HEK293 (cell line): Measurements from ENCODE around the gene C13orf46.

Experiments used
- KLF7 ChIP-seq: fragments of 450-650 bp; formaldehyde crosslinking; IDR thresholded peaks from 2 replicates; pipeline ENCODE4 v1.5.1; 2016; ENCODE audit warnings: missing biosample characterization, missing genetic modification characterization, borderline replicate concordance
- YY1 ChIP-seq: fragments of 450-650 bp; formaldehyde crosslinking; IDR thresholded peaks from 2 replicates; pipeline ENCODE4 v1.5.1; 2018; ENCODE audit warnings: missing biosample characterization, missing genetic modification characterization
- ZBTB1 ChIP-seq: fragments of 450-650 bp; formaldehyde crosslinking; IDR thresholded peaks from 2 replicates; pipeline ENCODE4 v1.5.1; 2016; ENCODE audit warnings: missing biosample characterization, missing genetic modification characterization
- ZBTB21 ChIP-seq: fragments of 450-650 bp; formaldehyde crosslinking; IDR thresholded peaks from 2 replicates; pipeline ENCODE4 v1.5.1; 2017; ENCODE audit warnings: missing biosample characterization, missing genetic modification characterization
- ZNF274 ChIP-seq, 2 experiments: fragments of 200-500 bp in 1 of 2; fragments of 450-650 bp in 1 of 2; sonication (Bioruptor generic) in 1 of 2; formaldehyde crosslinking in 1 of 2; IDR thresholded peaks; 2 replicates each; pipeline versions ENCODE4 v1.5.1 to v1.6.1; 2014 to 2016; ENCODE audit warnings: borderline replicate concordance in 1 of 2, inconsistent platforms in 1 of 2, low read length in 1 of 2, missing biosample characterization in 1 of 2, missing genetic modification characterization in 1 of 2
- ZNF596 ChIP-seq: fragments of 450-650 bp; IDR thresholded peaks from 2 replicates; pipeline ENCODE4 v1.5.0; 2018; ENCODE audit warnings: missing biosample characterization, mild to moderate bottlenecking, missing genetic modification characterization, moderate library complexity
- ZNF777 ChIP-seq: fragments of 450-650 bp; formaldehyde crosslinking; IDR thresholded peaks from 2 replicates; pipeline ENCODE4 v1.5.1; 2017; ENCODE audit warnings: missing biosample characterization, missing genetic modification characterization, borderline replicate concordance
- ZNF830 ChIP-seq: fragments of 450-650 bp; IDR thresholded peaks from 2 replicates; pipeline ENCODE4 v1.5.0; 2018; ENCODE audit warnings: missing biosample characterization, missing genetic modification characterization, low read depth, mild to moderate bottlenecking, moderate library complexity
- TF ChIP-seq, protein P1 (sequence below): fragments of 450-650 bp; formaldehyde crosslinking; IDR thresholded peaks from 2 replicates; pipeline ENCODE4 v1.5.1; 2016; ENCODE audit warnings: missing biosample characterization, missing genetic modification characterization
- TF ChIP-seq, protein P2 (sequence below): fragments of 450-650 bp; formaldehyde crosslinking; IDR thresholded peaks from 2 replicates; pipeline ENCODE4 v1.5.1; 2016; ENCODE audit warnings: missing biosample characterization, missing genetic modification characterization
- TF ChIP-seq, protein P3 (sequence below): fragments of 450-650 bp; formaldehyde crosslinking; IDR thresholded peaks from 2 replicates; pipeline ENCODE4 v1.5.1; 2016; ENCODE audit warnings: missing biosample characterization, missing genetic modification characterization
- TF ChIP-seq, protein P4 (sequence below): fragments of 450-650 bp; formaldehyde crosslinking; IDR thresholded peaks from 2 replicates; pipeline ENCODE4 v1.5.1; 2016; ENCODE audit warnings: missing biosample characterization, missing genetic modification characterization
- TF ChIP-seq, protein P5 (sequence below): fragments of 450-650 bp; formaldehyde crosslinking; IDR thresholded peaks from 2 replicates; pipeline ENCODE4 v1.5.1; 2016; ENCODE audit warnings: missing biosample characterization, missing genetic modification characterization

DNA sequence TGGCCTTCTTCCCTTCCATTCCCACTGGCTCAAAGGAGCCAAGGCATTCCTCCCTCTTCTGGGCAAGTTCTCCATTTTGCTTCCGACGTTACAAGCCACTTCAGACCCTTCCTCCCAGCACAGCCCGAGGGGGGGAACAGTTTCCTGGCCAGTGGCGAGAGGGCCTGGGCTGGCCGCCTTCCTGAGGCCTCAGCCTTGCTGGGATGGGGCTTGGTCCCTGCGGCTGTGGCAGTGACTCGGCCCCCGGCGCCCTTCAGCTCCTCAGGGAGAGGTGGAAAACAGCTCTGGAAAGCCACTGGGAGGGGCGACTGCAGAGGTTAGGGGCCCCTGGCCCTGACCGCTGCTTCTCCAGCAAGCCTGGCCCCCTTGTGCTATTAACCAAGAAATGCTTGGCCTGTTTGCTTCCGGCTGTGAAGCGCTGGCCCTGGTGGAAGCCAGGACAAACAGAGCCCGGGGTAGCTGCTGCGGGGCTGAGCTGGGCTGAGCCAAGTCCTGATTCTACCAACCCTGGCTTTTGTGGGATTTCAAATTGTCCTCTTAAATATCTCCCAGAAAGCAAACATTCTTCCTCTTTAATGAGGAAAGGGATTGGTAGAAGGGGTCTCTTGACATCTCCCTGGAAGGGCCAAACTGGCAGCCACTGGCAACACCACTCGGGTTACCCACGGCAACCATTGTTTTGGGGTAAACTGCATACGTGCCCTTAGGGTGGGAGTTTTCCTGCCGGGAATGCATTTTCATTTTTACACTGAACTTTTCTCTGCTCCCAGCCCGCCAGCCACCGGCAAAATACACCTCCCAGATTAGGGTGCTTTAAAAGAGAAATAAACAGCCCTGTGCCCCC, 38.7 kb downstream of the C13orf46 start:
- TF ChIP-seq YY1 (tag by site-specific recombination) (no peak), KLF7 (tag by site-specific recombination) (no peak), ZNF830 (no peak), ZNF596 (tag by site-specific recombination) (no peak), ZBTB1 (tag by site-specific recombination) (no peak), ZBTB21 (tag by site-specific recombination) (no peak), ZNF274 (IDR thresholded peaks at IDR 0.05; ENCODE audit: low read length) (no peak), ZNF274 (tag by site-specific recombination; IDR thresholded peaks at IDR 0.05; ENCODE audit: borderline replicate concordance) (no peak), ZNF777 (tag by site-specific recombination) (no peak)
- TF ChIP-seq, protein P1, sequence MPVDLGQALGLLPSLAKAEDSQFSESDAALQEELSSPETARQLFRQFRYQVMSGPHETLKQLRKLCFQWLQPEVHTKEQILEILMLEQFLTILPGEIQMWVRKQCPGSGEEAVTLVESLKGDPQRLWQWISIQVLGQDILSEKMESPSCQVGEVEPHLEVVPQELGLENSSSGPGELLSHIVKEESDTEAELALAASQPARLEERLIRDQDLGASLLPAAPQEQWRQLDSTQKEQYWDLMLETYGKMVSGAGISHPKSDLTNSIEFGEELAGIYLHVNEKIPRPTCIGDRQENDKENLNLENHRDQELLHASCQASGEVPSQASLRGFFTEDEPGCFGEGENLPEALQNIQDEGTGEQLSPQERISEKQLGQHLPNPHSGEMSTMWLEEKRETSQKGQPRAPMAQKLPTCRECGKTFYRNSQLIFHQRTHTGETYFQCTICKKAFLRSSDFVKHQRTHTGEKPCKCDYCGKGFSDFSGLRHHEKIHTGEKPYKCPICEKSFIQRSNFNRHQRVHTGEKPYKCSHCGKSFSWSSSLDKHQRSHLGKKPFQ (tag by site-specific recombination) = no peak
- TF ChIP-seq, protein P2, sequence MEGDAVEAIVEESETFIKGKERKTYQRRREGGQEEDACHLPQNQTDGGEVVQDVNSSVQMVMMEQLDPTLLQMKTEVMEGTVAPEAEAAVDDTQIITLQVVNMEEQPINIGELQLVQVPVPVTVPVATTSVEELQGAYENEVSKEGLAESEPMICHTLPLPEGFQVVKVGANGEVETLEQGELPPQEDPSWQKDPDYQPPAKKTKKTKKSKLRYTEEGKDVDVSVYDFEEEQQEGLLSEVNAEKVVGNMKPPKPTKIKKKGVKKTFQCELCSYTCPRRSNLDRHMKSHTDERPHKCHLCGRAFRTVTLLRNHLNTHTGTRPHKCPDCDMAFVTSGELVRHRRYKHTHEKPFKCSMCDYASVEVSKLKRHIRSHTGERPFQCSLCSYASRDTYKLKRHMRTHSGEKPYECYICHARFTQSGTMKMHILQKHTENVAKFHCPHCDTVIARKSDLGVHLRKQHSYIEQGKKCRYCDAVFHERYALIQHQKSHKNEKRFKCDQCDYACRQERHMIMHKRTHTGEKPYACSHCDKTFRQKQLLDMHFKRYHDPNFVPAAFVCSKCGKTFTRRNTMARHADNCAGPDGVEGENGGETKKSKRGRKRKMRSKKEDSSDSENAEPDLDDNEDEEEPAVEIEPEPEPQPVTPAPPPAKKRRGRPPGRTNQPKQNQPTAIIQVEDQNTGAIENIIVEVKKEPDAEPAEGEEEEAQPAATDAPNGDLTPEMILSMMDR (tag by site-specific recombination) = no peak
- TF ChIP-seq, protein P3, sequence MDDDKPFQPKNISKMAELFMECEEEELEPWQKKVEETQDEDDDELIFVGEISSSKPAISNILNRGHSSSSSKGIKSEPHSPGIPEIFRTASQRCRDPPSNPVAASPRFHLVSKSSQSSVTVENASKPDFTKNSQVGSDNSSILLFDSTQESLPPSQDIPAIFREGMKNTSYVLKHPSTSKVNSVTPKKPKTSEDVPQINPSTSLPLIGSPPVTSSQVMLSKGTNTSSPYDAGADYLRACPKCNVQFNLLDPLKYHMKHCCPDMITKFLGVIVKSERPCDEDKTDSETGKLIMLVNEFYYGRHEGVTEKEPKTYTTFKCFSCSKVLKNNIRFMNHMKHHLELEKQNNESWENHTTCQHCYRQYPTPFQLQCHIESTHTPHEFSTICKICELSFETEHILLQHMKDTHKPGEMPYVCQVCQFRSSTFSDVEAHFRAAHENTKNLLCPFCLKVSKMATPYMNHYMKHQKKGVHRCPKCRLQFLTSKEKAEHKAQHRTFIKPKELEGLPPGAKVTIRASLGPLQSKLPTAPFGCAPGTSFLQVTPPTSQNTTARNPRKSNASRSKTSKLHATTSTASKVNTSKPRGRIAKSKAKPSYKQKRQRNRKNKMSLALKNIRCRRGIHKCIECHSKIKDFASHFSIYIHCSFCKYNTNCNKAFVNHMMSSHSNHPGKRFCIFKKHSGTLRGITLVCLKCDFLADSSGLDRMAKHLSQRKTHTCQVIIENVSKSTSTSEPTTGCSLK (tag by site-specific recombination) = no peak
- TF ChIP-seq, protein P4, sequence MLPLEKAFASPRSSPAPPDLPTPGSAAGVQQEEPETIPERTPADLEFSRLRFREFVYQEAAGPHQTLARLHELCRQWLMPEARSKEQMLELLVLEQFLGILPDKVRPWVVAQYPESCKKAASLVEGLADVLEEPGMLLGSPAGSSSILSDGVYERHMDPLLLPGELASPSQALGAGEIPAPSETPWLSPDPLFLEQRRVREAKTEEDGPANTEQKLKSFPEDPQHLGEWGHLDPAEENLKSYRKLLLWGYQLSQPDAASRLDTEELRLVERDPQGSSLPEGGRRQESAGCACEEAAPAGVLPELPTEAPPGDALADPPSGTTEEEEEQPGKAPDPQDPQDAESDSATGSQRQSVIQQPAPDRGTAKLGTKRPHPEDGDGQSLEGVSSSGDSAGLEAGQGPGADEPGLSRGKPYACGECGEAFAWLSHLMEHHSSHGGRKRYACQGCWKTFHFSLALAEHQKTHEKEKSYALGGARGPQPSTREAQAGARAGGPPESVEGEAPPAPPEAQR = no peak
- TF ChIP-seq, protein P5, sequence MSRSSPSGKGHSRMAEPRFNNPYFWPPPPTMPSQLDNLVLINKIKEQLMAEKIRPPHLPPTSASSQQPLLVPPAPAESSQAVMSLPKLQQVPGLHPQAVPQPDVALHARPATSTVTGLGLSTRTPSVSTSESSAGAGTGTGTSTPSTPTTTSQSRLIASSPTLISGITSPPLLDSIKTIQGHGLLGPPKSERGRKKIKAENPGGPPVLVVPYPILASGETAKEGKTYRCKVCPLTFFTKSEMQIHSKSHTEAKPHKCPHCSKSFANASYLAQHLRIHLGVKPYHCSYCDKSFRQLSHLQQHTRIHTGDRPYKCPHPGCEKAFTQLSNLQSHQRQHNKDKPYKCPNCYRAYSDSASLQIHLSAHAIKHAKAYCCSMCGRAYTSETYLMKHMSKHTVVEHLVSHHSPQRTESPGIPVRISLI (tag by site-specific recombination) = no peak
